ENCODE data around the gene PSMD2. TPM values are rescaled to one million over a fixed set of nuclear protein-coding genes. Genes with fewer than 3 reads are reported as not detected.

The PSMD2 gene
- total and polyA plus RNA-seq, 2 of the 8 experiments (the other 6 are each of a cell fraction or from before 2014, with no cell fraction given) = 350 to 363 TPM

GRCh38 chr3:184295771-184296170 is 3.3 kb upstream of the PSMD2 start:
- H3K27ac ChIP-seq (ENCODE audit: low read depth, low read length) = no peak overlapping the region
- H4K20me1 ChIP-seq (replicated peaks in 1 of 2; ENCODE audit: control insufficient read depth in 1 of 2, insufficient read depth in 2 of 2, low read length in 2 of 2) = peaks cover 0 to 6% of the 10 kb centered on the region in 2 experiments
- H3K18ac ChIP-seq (ENCODE audit: extremely low read depth, low read length) = no peak overlapping the region
- H3K79me2 ChIP-seq (ENCODE audit: control insufficient read depth in 1 of 2, insufficient read depth in 2 of 2, low read length in 2 of 2) = peaks cover 8 to 16% of the 10 kb centered on the region in 2 experiments
- no peak overlapping the region for H2BK12ac ChIP-seq (ENCODE audit: low read depth, low read length)
- H3K4ac ChIP-seq (replicated peaks; ENCODE audit: insufficient read length, low read depth, low read length) = no peak overlapping the region
- H4K8ac ChIP-seq (ENCODE audit: extremely low read depth, insufficient read depth, low read length) = no peak overlapping the region
- no peak overlapping the region for H2BK5ac ChIP-seq (ENCODE audit: low read depth, low read length)
- H2BK120ac ChIP-seq (replicated peaks; ENCODE audit: low read depth, low read length) = no peak overlapping the region
- H2AFZ ChIP-seq (ENCODE audit: low read length) = no peak overlapping the region
- peaks cover 8% of the 10 kb centered on the region; the same call in 1 of the 2 replicates for H3K79me1 ChIP-seq (ENCODE audit: low read depth, low read length)
- H3K9me3 ChIP-seq (ENCODE audit: insufficient read depth in 2 of 2, low read depth in 1 of 2, low read length in 1 of 2) = no peaks in the 10 kb centered on the region
- peaks cover 10% of the 10 kb centered on the region for H3K23me2 ChIP-seq (ENCODE audit: low read depth, low read length)
- H2BK20ac ChIP-seq (ENCODE audit: low read length) = no peak overlapping the region
- no peak overlapping the region for H2BK15ac ChIP-seq (ENCODE audit: low read length)
- H4K91ac ChIP-seq (replicated peaks; ENCODE audit: insufficient read length, low read length) = no peak overlapping the region
- H4K5ac ChIP-seq (ENCODE audit: insufficient read length, low read depth, low read length) = no peak overlapping the region
- H3K27me3 ChIP-seq (replicated peaks in 1 of 4; ENCODE audit: control insufficient read depth in 3 of 4, extremely low read depth in 1 of 4, insufficient read depth in 3 of 4, low read length in 3 of 4) = no peaks in the 10 kb centered on the region
- no peak for DNase-seq (ENCODE audit: low read depth in 1 of 2, low spot score in 2 of 2)
- POLR2A ChIA-PET (ENCODE audit: partially characterized antibody) = interaction anchor here (1.5 kb wide), 1 partner anchor 67 kb away, joined by 3 read pairs; no protein-coding TSS in a partner anchor
- H3K4me3 ChIP-seq (ENCODE audit: extremely low read depth in 1 of 4, insufficient read depth in 2 of 4, low read depth in 3 of 4, low read length in 4 of 4) = no peak overlapping the region
- H3K56ac ChIP-seq (replicated peaks; ENCODE audit: insufficient read length, low read depth, low read length) = no peak overlapping the region
- peaks cover 0 to 7% (median 5%) of the 10 kb centered on the region in 4 experiments; a peak in 5 of 8 replicates for H3K36me3 ChIP-seq (ENCODE audit: control insufficient read depth in 2 of 4, insufficient read depth in 4 of 4, low read length in 3 of 4)
- FAIRE-seq = no peak
- CTCF ChIA-PET (ENCODE audit: partially characterized antibody) = interaction anchor here (1.2 to 8.3 kb wide), 2 partner anchors 49 to 69 kb away, joined by 4 to 52 read pairs; partner anchors contain the start of gene VWA5B2
- peaks cover 0 to 7% (median 2%) of the 10 kb centered on the region in 4 experiments; a peak in 4 of 7 replicates for H3K4me1 ChIP-seq (replicated peaks in 1 of 4; ENCODE audit: control insufficient read depth in 3 of 4, insufficient read depth in 4 of 4, low read length in 3 of 4)
- H3K9ac ChIP-seq (replicated peaks in 1 of 4; ENCODE audit: extremely low read depth in 1 of 4, low read depth in 3 of 4, low read length in 3 of 4) = no peak overlapping the region
- WGBS, 2 experiments (ENCODE audit: extremely low coverage in 1 of 2, insufficient coverage in 1 of 2, insufficient read length in 1 of 2, insufficient replicate concordance in 2 of 2, low coverage in 1 of 2, low lambda C conversion rate in 2 of 2, missing lambda C conversion rate in 1 of 2) = 70% methylated on average over 3 of the region's 3 CpGs; no CpG with 5 or more reads in 1 of the 2 experiments
- H3K14ac ChIP-seq (ENCODE audit: insufficient read length) = no peak overlapping the region
- H3K23ac ChIP-seq (ENCODE audit: insufficient read length) = no peak overlapping the region
- H3K4me2 ChIP-seq (ENCODE audit: insufficient read depth in 1 of 2, low read depth in 2 of 2, low read length in 2 of 2) = no peak overlapping the region
- no peak overlapping the region for H2AK5ac ChIP-seq (ENCODE audit: low read depth, low read length)
- TF ChIP-seq JUND (IDR thresholded peaks at IDR 0.05; ENCODE audit: low read length) (no peak), SIRT6 (IDR thresholded peaks at IDR 0.05; ENCODE audit: low read length) (no peak), KDM1A (IDR thresholded peaks at IDR 0.05; ENCODE audit: borderline replicate concordance, low read length) (no peak), SP1 (IDR thresholded peaks at IDR 0.05; ENCODE audit: low read depth, low read length) (no peak), NANOG (IDR thresholded peaks at IDR 0.05; ENCODE audit: insufficient read depth, low read depth, low read length, poor library complexity, severe bottlenecking) (no peak), CREB1 (IDR thresholded peaks at IDR 0.05) (no peak), CTCF (IDR thresholded peaks at IDR 0.05; ENCODE audit: control extremely low read depth in 1 of 3, insufficient read depth in 1 of 3, low read depth in 1 of 3, low read length in 3 of 3) (no peak), RFX5 (IDR thresholded peaks at IDR 0.05; ENCODE audit: borderline replicate concordance, low read depth, low read length) (no peak), SRF (IDR thresholded peaks at IDR 0.05; ENCODE audit: low read depth, low read length) (no peak), POU5F1 (IDR thresholded peaks at IDR 0.05; ENCODE audit: low read depth, low read length) (no peak), CHD1 (IDR thresholded peaks at IDR 0.05; ENCODE audit: low read depth, low read length) (no peak), RAD21 (IDR thresholded peaks at IDR 0.05 in 1 of 2, conservative IDR thresholded peaks at IDR 0.05 in 1 of 2; ENCODE audit: low read depth in 2 of 2, low read length in 2 of 2) (no peak)

All from H1 (cell line).